HG02885 (cell line): ENCODE measurements around the gene INTS2.
"Not testable (repeated sequence)": the region's sequence is repeated elsewhere in the genome, so short reads cannot be mapped to it uniquely, and the experiment has no call there.

Experiments used
- ATAC-seq: cut with Tn5 transposase; IDR thresholded peaks from one replicate; pipeline ENCODE4 v1.9.1; 2021; ENCODE audit warnings: mild to moderate bottlenecking; ENCODE audit not compliant: unreplicated experiment, poor library complexity

The INTS2 gene

GRCh38 chr17:61849674-61850073 lies 78.1 kb downstream of the INTS2 start:
- no peak for ATAC-seq

GRCh38 chr17:61848896-61849295 lies 78.9 kb downstream of the INTS2 start:
- no peak for ATAC-seq

GRCh38 chr17:61848247-61848646 lies 79.5 kb downstream of the INTS2 start:
- ATAC-seq, result no peak

GRCh38 chr17:61847659-61848058 lies 80.1 kb downstream of the INTS2 start:
- no peak for ATAC-seq

- no peak for ATAC-seq
Observed at GRCh38 chr17:61846761-61847375, 80.9 kb downstream of the INTS2 start.

- ATAC-seq, result no peak
Observed at GRCh38 chr17:61846088-61846487, 81.7 kb downstream of the INTS2 start.

- no peak for ATAC-seq
Observed at GRCh38 chr17:61843435-61843834, 84.3 kb downstream of the INTS2 start.

GRCh38 chr17:61842899-61843298 lies 84.9 kb downstream of the INTS2 start:
- no peak for ATAC-seq

- ATAC-seq, result no peak
Observed at GRCh38 chr17:61839300-61839786, 88.4 kb downstream of the INTS2 start.

- ATAC-seq, result peak; percentile 51
Observed at GRCh38 chr17:61837175-61838051, 90.4 kb downstream of the INTS2 start.

- ATAC-seq, result no peak
Observed at GRCh38 chr17:61836266-61837174, 91.3 kb downstream of the INTS2 start.

- ATAC-seq, result no peak
Observed at GRCh38 chr17:61835606-61836005, 92.2 kb downstream of the INTS2 start.

- no peak for ATAC-seq
Observed at GRCh38 chr17:61834610-61835009, 93.2 kb downstream of the INTS2 start.

GRCh38 chr17:61833536-61834193 lies 94.1 kb downstream of the INTS2 start:
- no peak for ATAC-seq

- ATAC-seq, result no peak
Observed at GRCh38 chr17:61832463-61832862, 95.3 kb downstream of the INTS2 start.

- no peak for ATAC-seq
Observed at GRCh38 chr17:61831099-61831498, 96.7 kb downstream of the INTS2 start.

- ATAC-seq, result no peak
Observed at GRCh38 chr17:61828694-61829093, 99.1 kb downstream of the INTS2 start.

- no peak for ATAC-seq
Observed at GRCh38 chr17:61827649-61828395, 100.0 kb downstream of the INTS2 start.

- not testable (repeated sequence) for ATAC-seq
Observed at GRCh38 chr17:61826866-61827265, 100.9 kb downstream of the INTS2 start.
